Right renal pelvis (tissue), 4 donors: Measurements from ENCODE around the gene ZBED1. TPM values are rescaled to one million over a fixed set of nuclear protein-coding genes. Genes with fewer than 3 reads are reported as not detected.
"Not testable (repeated sequence)": the region's sequence is repeated elsewhere in the genome, so short reads cannot be mapped to it uniquely, and the experiment has no call there.

Experiments
- DNase-seq, 4 donors: peaks; one replicate each; pipeline ENCODE4 v3.0.0-alpha.2; 2013; ENCODE audit warnings: low read depth in 4 of 4, low spot score in 3 of 4, missing footprints in 1 of 4
- polyA plus RNA-seq, 4 donors: library from polyadenylated mRNA; unstranded; fragments of 120-200 nt; gene quantifications; one replicate each; pipeline ENCODE4 v1.2.1, GENCODE V29; 2013; ENCODE audit not compliant: insufficient read length in 4 of 4

The ZBED1 gene
- polyA plus RNA-seq, 4 donors: 43.9 to 57.3 (median 48.0) TPM

GRCh38 chrX:2520539-2520938, 19.8 kb upstream of the ZBED1 start:
- DNase-seq: no peak

GRCh38 chrX:2519638-2520037, 18.9 kb upstream of the ZBED1 start:
- DNase-seq: not testable (repeated sequence)

GRCh38 chrX:2517055-2517454, 16.3 kb upstream of the ZBED1 start:
- no peak for DNase-seq

- no peak for DNase-seq
Observed at GRCh38 chrX:2516623-2517022, 15.8 kb upstream of the ZBED1 start.

- DNase-seq: no peak
Observed at GRCh38 chrX:2514131-2514530, 13.4 kb upstream of the ZBED1 start.

GRCh38 chrX:2513121-2513664, 12.4 kb upstream of the ZBED1 start:
- DNase-seq: no peak

GRCh38 chrX:2512501-2512900, 11.7 kb upstream of the ZBED1 start:
- DNase-seq: no peak

- no peak for DNase-seq
Observed at GRCh38 chrX:2511326-2511725, 10.6 kb upstream of the ZBED1 start.

GRCh38 chrX:2508648-2509335, 8.0 kb upstream of the ZBED1 start:
- no peak for DNase-seq

GRCh38 chrX:2507904-2508627, 7.3 kb upstream of the ZBED1 start:
- DNase-seq: no peak

GRCh38 chrX:2507196-2507595, 6.4 kb upstream of the ZBED1 start:
- no peak for DNase-seq

- DNase-seq: not testable (repeated sequence)
Observed at GRCh38 chrX:2505341-2505740, 4.6 kb upstream of the ZBED1 start.

GRCh38 chrX:2504706-2505332, 4.0 kb upstream of the ZBED1 start:
- DNase-seq: no peak

- DNase-seq: no peak
Observed at GRCh38 chrX:2503591-2504500, 3.1 kb upstream of the ZBED1 start.

- DNase-seq: no peak
Observed at GRCh38 chrX:2502668-2503519, 2.1 kb upstream of the ZBED1 start.

- no peak for DNase-seq
Observed at GRCh38 chrX:2502120-2502667, 1.4 kb upstream of the ZBED1 start.

- DNase-seq: no peak
Observed at GRCh38 chrX:2501559-2502102, 855 bp upstream of the ZBED1 start.

- no peak for DNase-seq
Observed at GRCh38 chrX:2500091-2500802, 529 bp downstream of the ZBED1 start.
